ENCODE data around the gene BRD7.

Gene BRD7

DNA sequence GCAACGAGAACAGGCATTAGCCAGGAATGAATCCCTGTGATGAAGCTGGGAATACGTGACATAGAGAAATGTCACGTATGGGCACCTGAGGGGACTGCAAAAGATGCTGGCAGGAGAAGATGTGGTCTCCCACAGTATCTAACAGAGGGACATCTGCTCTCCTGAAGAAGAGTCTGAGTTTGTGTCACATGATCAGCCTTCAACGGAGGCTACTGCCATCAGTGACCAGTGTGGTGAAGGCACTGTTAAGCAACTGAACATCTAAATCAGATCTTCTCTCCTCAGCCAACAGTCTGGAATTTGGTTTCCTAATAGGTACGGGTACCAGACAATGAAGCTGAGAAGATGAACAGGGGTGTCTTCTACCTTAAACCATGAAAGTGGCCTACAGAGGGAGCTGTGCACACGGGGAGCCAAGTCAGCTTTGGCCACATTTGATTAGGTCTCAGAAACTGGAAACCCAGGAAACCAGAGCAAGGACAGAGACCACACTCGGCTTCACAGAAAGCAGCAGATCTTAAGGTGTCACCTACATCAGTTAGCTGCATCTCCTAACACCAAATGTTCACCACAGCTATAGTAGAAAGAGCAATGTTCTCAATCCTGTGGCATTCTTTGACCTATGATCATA is 41.8 kb downstream of the BRD7 start:
- H3K4me3 ChIP-seq (ENCODE audit: low read depth, low read length): no peak overlapping the region
- TF ChIP-seq, protein P1, sequence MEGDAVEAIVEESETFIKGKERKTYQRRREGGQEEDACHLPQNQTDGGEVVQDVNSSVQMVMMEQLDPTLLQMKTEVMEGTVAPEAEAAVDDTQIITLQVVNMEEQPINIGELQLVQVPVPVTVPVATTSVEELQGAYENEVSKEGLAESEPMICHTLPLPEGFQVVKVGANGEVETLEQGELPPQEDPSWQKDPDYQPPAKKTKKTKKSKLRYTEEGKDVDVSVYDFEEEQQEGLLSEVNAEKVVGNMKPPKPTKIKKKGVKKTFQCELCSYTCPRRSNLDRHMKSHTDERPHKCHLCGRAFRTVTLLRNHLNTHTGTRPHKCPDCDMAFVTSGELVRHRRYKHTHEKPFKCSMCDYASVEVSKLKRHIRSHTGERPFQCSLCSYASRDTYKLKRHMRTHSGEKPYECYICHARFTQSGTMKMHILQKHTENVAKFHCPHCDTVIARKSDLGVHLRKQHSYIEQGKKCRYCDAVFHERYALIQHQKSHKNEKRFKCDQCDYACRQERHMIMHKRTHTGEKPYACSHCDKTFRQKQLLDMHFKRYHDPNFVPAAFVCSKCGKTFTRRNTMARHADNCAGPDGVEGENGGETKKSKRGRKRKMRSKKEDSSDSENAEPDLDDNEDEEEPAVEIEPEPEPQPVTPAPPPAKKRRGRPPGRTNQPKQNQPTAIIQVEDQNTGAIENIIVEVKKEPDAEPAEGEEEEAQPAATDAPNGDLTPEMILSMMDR (IDR thresholded peaks at IDR 0.05; ENCODE audit: low read depth, low read length, missing control alignments): peak; percentile 79
- peaks cover 18% of the 10 kb centered on the region for H3K36me3 ChIP-seq (replicated peaks)
- DNase-seq: peak; percentile 38
- no peaks in the 10 kb centered on the region for H3K27me3 ChIP-seq (replicated peaks)
- in situ Hi-C loops (cut with HindIII; ENCODE audit: low pct_ligation_motif_present, low sequenced_read_pairs): no loop called here
- H3K27ac ChIP-seq: no peak overlapping the region

DNA sequence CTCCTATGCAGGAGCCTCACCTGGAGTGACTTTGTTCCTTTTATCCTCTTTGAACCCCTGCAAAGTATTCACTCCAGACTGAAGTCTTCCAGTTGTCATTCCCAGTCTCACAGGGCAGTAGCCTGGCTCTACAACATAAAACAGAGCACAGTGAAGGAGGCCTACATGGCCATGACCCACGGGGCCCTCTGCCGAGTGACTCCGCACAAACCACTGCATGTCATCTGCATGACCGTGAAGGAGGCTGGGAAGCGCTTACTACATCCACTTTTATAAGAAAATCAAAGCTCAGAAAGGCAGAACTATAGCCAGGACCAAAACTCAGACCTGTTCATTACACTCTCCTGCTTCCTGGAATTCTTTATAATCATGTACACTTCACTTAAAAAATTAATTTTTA is 42.5 kb downstream of the BRD7 start:
- Histone ChIP-seq H3K27me3 (replicated peaks) (no peaks in the 10 kb centered on the region), H3K4me3 (ENCODE audit: low read depth, low read length) (no peak overlapping the region), H3K27ac (no peak overlapping the region), H3K36me3 (replicated peaks) (peaks cover 18% of the 10 kb centered on the region)
- TF ChIP-seq, protein P1 (IDR thresholded peaks at IDR 0.05; ENCODE audit: low read depth, low read length, missing control alignments): no peak
- in situ Hi-C loops (cut with HindIII; ENCODE audit: low pct_ligation_motif_present, low sequenced_read_pairs): no loop called here
- no peak for DNase-seq

DNA sequence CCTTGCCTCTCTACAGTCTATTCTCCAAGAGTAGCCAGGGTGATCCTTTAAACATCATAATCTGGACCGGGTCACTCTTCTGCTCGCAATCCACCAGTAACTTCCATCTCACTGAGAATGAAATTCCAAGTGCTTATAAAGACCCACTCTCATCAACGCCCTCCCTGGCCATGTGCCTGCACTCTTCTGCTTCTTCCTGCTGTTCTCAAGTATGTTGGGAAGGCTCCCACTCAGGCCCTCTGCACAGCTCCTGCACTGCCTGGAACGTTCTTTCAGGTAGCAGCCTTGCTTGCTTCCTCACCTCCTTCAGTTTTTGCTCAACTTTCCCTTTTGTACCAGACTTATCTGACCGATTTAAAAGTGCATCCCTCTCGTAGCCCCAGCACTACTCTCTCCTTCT is 44.4 kb downstream of the BRD7 start:
- Histone ChIP-seq H3K36me3 (replicated peaks) (peaks cover 30% of the 10 kb centered on the region), H3K4me3 (ENCODE audit: low read depth, low read length) (no peak overlapping the region), H3K27ac (no peak overlapping the region), H3K27me3 (replicated peaks) (no peaks in the 10 kb centered on the region)
- TF ChIP-seq, protein P1 (IDR thresholded peaks at IDR 0.05; ENCODE audit: low read depth, low read length, missing control alignments): no peak
- DNase-seq: no peak
- in situ Hi-C loops (cut with HindIII; ENCODE audit: low pct_ligation_motif_present, low sequenced_read_pairs): no loop called here

DNA sequence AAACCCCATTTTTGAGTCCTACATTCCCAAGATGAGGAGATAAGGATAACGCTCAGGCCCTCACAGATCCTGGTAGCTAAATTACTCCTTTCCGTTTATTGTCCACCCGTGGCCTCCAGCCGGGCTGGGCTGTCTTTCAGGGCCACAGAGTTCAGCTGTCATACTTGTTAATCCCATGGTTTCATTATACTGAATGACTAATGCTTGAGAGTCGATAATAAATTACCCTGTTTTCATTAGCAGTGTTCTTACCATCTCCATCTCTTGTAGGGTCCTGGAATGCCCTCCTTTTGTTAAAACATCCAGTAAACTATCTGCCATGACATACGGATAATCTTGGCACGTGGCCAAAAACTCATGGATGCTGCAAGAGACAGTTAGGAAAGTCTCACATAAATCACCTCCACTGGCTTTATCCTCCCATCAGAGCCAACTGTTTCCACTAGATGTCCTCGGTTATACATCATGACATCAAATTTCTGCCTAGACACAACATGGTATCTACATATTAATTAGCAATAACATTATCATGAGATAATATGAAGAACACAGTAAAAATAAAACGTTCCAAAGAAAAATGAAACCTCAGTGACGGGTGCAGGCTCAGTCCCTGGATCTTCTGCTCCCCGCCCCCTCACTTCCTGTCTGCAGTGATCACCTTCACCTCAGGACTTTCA is 45.3 kb downstream of the BRD7 start:
- H3K4me3 ChIP-seq (ENCODE audit: low read depth, low read length): no peak overlapping the region
- in situ Hi-C loops (cut with HindIII; ENCODE audit: low pct_ligation_motif_present, low sequenced_read_pairs): no loop called here
- H3K36me3 ChIP-seq (replicated peaks): peaks cover 38% of the 10 kb centered on the region
- peak; percentile 34 for DNase-seq
- H3K27ac ChIP-seq: no peak overlapping the region
- TF ChIP-seq, protein P1 (IDR thresholded peaks at IDR 0.05; ENCODE audit: low read depth, low read length, missing control alignments): peak; percentile 41
- no peaks in the 10 kb centered on the region for H3K27me3 ChIP-seq (replicated peaks)

DNA sequence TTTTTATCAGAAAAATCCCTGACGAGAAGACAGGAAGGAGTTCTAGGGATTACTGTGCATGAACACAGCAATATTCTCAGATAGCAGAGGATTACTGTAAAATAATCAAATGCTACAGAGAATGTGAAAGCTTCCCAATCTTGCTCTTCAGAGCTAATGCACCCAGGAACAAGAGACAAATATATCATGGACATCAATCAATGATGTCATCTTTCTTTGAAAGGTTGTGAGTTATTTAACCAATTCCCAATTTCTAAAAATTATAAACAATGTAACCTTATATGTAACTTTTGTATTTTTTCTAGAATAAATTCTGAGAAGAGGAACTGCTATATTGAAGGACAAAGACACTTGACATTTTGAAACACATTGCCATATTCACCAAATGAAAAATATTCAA is 46.5 kb downstream of the BRD7 start:
- Histone ChIP-seq H3K36me3 (replicated peaks) (peaks cover 38% of the 10 kb centered on the region), H3K27ac (no peak overlapping the region), H3K27me3 (replicated peaks) (no peaks in the 10 kb centered on the region), H3K4me3 (ENCODE audit: low read depth, low read length) (no peak overlapping the region)
- TF ChIP-seq, protein P1 (IDR thresholded peaks at IDR 0.05; ENCODE audit: low read depth, low read length, missing control alignments): no peak
- no peak for DNase-seq
- in situ Hi-C loops (cut with HindIII; ENCODE audit: low pct_ligation_motif_present, low sequenced_read_pairs): no loop called here

All from brain microvascular endothelial cell (primary cell).